WI38 (cell line): Measurements from ENCODE around the gene COL26A1.
"Not testable (repeated sequence)": the region's sequence is repeated elsewhere in the genome, so short reads cannot be mapped to it uniquely, and the experiment has no call there.

Experiments used
- H3K4me3 ChIP-seq: 2 replicates; pipeline ENCODE4 v1.5.1; 2011; ENCODE audit warnings: low read depth, mild to moderate bottlenecking, control low read depth, low read length
- TF ChIP-seq, protein P1 (sequence below): IDR thresholded peaks from 2 replicates; pipeline ENCODE4 v1.5.1; 2012; ENCODE audit warnings: low read depth, mild to moderate bottlenecking, control low read depth, low read length

The COL26A1 gene

DNA sequence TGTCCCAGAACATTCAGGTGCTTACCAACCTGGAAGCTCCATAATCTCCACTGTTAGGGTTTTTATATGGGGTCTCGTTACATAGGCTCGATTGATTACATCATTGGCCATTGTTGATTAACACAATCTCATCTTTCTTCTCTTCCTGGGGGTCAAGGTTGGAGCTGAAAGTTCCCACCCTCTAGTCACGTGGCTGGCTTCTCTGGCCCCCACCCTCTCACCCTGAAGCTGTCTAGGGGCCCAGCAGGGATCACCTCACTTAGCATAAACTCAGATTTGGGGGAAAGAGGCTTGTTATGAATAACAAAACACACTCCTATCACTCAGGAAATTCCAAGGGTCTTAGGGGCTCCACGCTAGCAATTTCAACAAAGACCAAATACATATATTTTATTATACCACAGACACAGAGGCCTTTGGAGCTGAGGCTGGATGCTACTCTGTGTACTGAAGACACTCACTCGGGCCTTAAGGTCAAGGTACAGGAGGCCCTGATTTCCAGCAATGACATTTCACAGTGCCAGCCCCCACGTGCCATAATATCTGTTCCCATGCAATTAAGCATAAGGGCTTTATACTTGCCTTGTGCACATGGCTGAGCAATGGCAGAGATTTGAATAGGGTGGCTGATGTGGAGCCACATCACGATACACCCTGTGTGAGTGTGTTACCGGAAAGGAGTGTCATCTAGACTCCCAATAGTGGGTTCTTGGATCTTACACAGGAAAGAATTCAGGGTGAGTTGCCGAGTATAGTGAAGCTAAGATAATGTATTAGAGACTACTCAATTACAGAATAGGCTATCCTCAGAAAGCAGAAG, 108.2 kb downstream of the COL26A1 start:
- no peak overlapping the region for H3K4me3 ChIP-seq
- TF ChIP-seq, protein P1, sequence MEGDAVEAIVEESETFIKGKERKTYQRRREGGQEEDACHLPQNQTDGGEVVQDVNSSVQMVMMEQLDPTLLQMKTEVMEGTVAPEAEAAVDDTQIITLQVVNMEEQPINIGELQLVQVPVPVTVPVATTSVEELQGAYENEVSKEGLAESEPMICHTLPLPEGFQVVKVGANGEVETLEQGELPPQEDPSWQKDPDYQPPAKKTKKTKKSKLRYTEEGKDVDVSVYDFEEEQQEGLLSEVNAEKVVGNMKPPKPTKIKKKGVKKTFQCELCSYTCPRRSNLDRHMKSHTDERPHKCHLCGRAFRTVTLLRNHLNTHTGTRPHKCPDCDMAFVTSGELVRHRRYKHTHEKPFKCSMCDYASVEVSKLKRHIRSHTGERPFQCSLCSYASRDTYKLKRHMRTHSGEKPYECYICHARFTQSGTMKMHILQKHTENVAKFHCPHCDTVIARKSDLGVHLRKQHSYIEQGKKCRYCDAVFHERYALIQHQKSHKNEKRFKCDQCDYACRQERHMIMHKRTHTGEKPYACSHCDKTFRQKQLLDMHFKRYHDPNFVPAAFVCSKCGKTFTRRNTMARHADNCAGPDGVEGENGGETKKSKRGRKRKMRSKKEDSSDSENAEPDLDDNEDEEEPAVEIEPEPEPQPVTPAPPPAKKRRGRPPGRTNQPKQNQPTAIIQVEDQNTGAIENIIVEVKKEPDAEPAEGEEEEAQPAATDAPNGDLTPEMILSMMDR: no peak

DNA sequence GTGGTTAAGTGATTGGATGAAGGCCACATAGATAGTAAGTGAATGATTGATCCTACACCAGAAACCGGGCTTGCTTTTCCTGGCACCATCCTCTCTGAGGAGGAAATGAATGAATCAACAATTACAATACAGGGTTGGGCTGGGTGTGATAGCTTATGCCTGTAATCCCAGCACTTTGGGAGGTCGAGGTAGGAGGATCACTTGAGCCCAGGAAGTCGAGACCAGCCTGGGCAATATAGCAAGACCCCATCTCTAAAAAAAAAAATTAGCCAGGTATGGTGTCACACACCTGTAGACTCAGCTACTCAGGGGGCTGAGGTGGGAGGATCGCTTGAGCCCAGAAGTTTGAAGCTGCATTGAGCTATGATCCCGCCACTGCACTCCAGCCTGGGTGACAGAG, 111.5 kb downstream of the COL26A1 start:
- TF ChIP-seq, protein P1: no peak
- no peak overlapping the region for H3K4me3 ChIP-seq

DNA sequence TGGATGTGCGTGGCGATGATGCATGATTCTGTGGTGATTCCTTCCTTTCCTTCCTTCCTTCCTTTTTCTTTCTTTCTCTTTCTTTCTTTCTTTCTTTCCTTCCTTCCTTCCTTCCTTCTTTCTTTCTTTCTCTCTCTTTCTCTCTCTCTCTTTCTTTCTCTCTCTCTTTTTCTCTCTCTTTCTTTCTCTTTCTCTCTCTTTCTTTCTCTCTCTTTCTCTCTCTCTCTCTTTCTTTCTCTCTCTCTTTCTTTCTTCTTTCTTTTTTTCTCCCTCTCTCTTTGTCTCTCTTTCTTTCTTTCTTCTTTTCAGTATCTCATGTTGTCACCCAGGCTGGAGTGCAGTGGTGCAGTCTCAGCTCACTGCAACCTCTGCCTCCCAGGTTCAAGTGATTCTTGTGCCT, 113.0 kb downstream of the COL26A1 start:
- H3K4me3 ChIP-seq: not testable (repeated sequence)

DNA sequence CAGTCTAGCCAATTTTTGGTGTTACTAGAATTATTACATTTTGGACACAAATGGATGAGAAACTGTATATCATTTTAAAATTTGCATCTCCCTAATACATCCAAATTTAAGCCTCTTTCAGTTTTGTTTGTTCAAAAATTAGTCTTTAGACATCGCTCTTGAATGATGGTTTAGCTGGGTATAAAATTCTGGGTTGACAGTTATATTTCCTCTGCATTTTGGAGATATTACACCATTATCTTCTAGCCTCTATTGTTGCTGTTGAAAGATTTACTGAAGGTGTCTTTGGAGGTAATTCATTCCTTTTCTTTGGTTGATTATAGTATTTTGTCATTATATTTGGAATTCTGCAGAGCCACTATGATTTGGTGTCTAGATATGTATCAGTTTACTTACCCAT, 116.5 kb downstream of the COL26A1 start:
- no peak overlapping the region for H3K4me3 ChIP-seq
- TF ChIP-seq, protein P1: no peak

DNA sequence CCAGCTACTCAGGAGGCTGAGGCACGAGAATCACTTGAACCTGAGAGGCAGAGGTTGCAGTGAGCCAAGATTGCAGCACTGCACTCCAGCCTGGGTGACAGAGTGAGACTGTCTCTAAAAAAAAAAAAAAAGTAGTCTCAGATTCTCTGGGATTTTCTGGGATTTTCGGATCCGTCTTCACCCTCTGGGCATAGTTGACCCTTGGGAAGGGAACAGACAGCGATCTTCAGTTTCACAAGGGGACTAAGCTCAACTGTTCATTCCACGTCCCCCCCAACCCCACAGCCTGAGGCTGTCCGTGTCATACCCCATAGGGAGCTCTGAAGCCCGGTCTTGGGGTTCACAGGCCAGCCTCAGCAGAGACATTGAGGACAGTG, 123.4 kb downstream of the COL26A1 start:
- not testable (repeated sequence) for H3K4me3 ChIP-seq

DNA sequence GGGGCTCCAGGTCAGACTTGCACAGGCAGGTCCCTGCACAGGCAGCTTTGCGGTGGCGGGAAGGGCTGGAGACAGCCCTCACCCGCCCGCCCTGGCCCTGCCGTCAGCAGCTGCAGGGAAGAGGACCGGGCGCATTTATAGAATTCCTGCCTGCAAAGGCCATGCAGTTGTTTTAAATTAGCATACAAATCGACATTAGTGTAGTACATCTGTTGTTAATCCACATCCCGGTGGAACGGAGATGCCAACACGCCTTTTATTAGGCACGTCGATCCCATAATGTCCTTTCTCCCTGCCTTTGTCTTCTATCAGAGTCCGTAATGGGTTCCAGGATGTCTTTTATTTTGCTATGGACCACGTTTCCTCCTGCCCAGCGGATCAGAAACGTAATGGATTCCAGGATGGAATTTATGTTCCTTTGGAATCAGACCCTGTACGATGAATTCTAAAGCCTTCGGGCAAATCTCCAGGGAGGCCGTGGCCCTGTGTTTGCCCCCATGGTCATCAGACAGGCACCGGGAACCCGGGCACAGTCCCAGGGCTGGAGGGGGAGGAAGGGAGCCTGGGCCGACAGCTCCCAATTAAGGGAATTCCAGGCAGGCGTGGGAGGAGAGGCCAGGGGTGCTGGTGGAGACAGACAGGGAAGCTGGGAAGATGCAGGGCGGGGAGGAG, 123.9 kb downstream of the COL26A1 start:
- TF ChIP-seq, protein P1: no peak
- H3K4me3 ChIP-seq: no peak overlapping the region

DNA sequence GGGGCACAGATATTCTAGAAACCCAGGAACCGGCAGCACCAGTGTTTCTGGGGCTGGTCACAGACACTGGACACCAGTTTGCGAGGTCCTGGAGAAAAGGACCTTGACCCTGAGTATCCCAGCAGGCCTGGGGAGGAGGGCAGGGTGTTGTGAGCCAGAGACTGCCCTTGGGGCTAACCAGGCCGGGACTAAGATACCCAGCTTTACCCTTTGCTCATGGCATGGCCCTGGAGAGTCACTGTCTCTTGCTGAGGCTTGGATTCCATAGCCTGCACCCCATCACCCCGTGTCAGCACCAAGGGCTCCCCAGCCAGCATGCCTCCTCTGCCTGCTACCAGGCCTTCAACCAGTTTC, 124.4 kb downstream of the COL26A1 start:
- no peak overlapping the region for H3K4me3 ChIP-seq
- TF ChIP-seq, protein P1: no peak

DNA sequence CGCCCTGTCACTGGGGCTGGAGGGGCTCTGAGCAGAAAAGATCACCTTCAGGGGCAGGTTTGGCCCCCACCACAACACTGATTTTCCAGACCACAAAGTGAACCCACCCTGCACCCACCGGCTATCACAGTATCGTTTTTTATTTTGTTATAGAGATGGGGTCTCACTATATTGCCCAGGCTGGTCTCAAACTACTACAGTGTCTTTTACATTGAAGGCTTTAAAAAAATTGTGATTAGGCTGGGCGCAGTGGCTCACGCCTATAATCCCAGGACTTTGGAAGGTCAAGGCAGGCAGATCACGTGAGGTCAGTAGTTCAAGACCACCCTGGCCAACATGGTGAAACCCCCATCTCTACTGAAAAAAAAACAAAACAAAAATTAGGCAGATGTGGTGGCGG, 125.1 kb downstream of the COL26A1 start:
- TF ChIP-seq, protein P1: no peak
- H3K4me3 ChIP-seq: no peak overlapping the region
